GM18505 (cell line): ENCODE results near the gene MBOAT1.

Experiments
- ATAC-seq: cut with Tn5 transposase; IDR thresholded peaks from one replicate; pipeline ENCODE4 v1.9.1; 2021; ENCODE audit not compliant: unreplicated experiment
- POLR2A ChIP-seq: IDR thresholded peaks from 4 replicates; pipeline ENCODE4 v1.6.1; 2011; ENCODE audit warnings: borderline replicate concordance; ENCODE audit not compliant: insufficient read depth, insufficient read length; ENCODE audit errors: extremely low read depth

Gene MBOAT1

DNA sequence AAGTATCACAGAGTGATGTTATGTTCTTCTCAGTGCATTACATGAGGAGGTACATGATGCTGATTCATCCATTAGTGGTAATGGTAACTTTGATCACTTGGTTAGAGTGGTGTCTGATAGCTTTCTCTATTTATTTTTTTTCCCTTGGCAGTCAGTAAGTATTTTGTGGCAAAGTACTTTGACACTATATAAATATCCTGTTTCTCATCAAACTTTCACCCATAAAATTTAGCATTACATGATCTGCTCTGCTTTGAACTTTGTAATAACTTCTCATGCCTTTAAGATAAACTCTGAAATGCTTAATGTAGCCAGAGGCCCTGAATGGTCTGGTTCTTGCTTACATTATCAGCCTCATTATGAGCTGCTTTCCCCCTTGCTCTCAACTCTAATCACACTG lies 127.9 kb downstream of the MBOAT1 start:
- TF ChIP-seq POLR2A = no peak
- no peak for ATAC-seq

DNA sequence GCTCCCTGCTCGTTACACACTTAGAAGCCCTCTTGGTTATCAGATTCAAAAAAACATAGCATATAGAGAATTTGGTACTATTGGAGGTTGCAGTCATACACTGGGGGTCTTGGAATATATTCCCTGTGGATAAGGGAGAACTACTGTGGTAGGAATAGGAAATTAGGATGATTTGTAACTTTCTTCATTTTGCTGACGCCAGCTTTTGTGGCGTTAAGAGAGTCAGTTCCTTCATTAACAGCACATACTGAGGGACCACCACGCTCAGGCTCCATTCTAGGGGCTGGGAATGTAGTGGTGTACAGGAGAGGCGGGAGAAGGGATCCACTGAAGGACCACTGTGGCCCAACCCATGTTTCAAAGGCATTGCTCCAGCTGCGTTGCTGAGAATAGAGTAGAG lies 140.3 kb downstream of the MBOAT1 start:
- ATAC-seq = no peak
- TF ChIP-seq POLR2A = no peak

DNA sequence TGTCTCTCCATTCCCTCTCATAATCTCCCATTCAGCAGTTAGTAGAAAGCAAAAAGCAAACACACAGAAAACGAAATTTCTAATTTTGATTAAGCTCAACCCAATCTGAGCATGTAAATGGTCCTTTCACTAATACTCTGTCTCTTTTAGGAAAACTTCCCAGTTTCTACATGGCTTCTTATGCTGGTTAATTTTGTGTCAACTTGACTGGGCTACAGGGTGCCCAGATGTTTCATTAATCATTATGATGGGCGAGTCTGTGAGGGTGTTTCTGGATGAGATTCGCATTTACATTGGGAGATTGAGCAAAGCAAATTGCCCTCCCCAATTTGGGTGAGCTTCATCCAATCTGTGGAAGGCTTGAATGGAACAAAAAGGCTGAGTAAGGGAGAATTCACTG lies 142.2 kb downstream of the MBOAT1 start:
- ATAC-seq = no peak
- no peak for TF ChIP-seq POLR2A

- ATAC-seq = no peak
- TF ChIP-seq POLR2A = no peak
Measured at GRCh38 chr6:20069021-20069522, 143.2 kb downstream of the MBOAT1 start.

- TF ChIP-seq POLR2A = no peak
- no peak for ATAC-seq
Measured at GRCh38 chr6:20068421-20068988, 143.8 kb downstream of the MBOAT1 start.

DNA sequence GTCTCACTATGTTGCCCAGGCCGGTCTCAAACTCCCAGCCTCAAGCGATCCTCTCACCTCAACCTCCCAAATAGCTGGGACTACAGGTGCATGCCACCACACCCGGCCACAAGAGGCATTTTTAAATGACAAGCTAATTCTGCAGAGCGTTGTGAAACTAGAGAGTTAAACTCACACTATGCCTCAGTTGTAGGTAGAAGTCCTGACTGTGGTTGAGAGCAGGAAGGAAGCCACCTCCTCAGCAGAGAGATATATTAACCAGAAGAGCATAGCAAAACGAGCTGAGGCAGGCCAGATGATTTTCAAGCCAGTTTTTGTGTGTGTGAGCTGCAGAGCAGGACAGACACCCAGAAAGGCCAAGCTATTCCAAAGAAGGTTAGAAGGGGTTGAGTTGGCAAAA lies 150.3 kb downstream of the MBOAT1 start:
- no peak for ATAC-seq
- TF ChIP-seq POLR2A = no peak

GRCh38 chr6:20060252-20060651 lies 152.0 kb downstream of the MBOAT1 start:
- no peak for ATAC-seq
- no peak for TF ChIP-seq POLR2A

GRCh38 chr6:20058912-20059311 lies 153.4 kb downstream of the MBOAT1 start:
- no peak for ATAC-seq
- TF ChIP-seq POLR2A = no peak

DNA sequence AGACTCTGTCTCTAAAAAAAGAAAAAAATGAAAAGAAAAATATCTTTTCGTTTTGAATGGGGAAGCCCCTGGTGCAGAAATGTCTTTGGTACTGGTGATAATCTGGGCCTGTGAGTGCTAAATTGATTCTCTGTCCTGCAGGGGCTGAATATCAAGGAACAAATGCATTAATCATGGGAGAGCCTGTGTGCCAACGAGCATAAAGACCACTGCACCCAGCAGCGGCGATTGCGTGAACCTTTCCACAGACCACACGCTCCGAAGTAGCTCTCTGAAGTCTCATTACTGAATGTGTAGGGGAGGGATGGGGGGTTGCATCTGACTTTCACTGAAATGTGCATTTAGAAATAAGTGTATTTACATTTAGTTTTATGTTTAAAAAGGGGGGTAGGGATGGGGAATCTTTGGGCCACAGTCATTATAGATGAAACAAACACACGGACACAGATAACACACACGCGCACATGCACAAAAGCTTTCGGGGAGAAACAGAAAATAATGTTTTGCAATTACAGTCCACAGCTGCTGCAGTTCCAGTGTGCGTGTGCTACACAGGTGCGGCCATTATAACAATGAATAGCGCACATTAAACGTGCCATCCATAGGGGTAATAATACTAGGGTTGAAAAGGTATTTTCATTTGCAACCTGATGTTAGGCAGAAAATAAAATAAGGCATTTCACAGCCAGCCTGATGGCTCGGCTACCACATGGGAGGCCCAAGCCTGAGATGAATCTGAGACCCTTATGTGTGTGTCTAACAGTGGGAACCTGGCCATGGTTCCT lies 154.0 kb downstream of the MBOAT1 start:
- no peak for TF ChIP-seq POLR2A
- no peak for ATAC-seq

DNA sequence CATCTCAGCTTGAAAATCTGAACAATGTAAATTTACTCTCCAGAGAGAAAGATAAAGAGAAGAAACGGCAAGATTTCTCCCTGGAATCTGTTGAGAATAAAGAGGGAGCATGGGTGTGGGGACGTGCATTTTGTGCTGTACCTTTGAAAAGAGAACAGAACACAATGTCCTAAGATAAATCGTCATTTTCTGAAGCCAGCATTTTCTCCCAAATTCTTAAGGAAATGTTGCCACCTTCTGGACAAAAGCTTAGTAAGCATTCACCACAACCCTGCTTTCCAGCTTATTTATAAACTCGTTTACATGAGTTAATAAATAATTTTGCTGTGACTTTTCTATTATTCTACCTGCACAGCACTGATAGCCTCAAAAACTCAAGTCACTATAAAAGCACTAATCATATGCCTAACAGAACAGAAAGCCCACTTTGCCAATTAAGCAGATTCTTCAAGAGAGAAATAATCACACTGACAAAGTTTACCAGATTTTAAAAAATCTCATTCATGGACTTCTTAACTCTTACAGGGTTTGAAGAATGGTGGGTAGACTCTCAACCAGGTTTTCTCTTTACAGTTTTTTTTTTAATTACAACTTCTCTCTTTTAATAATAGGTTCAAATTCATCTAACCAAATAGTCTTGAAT lies 155.8 kb downstream of the MBOAT1 start:
- no peak for TF ChIP-seq POLR2A
- ATAC-seq = no peak

DNA sequence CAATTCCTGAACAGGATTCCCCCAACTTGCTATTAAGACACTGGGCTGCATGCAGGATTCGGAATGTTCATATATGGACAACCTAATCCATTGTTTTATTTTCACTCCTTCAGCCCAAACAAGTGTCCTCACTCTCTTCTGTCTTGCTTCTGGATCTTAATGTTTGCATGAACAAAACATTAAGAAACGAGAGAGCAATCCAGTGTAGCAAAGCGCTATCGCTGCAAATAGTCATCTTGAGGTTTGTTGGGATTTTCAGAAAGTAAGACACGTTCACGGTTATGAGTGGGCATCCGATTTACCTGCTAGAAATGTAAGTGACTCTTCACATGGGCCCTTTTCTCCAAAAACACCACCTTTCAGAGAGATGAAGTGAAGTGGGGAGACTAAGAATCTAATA lies 156.4 kb downstream of the MBOAT1 start:
- ATAC-seq = no peak
- TF ChIP-seq POLR2A = no peak
